ENCODE measurements around the gene FBXL16.

- no peak for TF ChIP-seq POLR2A (IDR thresholded peaks at IDR 0.05)
- no peak for TF ChIP-seq CTCF (IDR thresholded peaks at IDR 0.05)
Observed at GRCh38 chr16:727291-727977, 21.8 kb upstream of the FBXL16 start.
